HepG2 (cell line): ENCODE measurements around the gene LGALS7B. TPM values are rescaled to one million over a fixed set of nuclear protein-coding genes. Genes with fewer than 3 reads are reported as not detected.

ENCODE experiments used
- ATF1 ChIP-seq: IDR thresholded peaks from 2 replicates; pipeline ENCODE4 v1.6.1; 2016; ENCODE audit warnings: mild to moderate bottlenecking, control low read depth
- FOXM1 ChIP-seq: sonication (generic); formaldehyde crosslinking; IDR thresholded peaks from 2 replicates; pipeline ENCODE4 v1.5.0; 2020; ENCODE audit warnings: missing genetic modification reagents
- GABPB1 ChIP-seq: IDR thresholded peaks from 2 replicates; pipeline ENCODE4 v1.6.1; 2016; ENCODE audit warnings: mild to moderate bottlenecking, missing genetic modification reagents, moderate library complexity, missing compliant biosample characterization
- MED13 ChIP-seq: sonication (generic); formaldehyde crosslinking; IDR thresholded peaks from 2 replicates; pipeline ENCODE4 v1.5.0; 2020; ENCODE audit warnings: missing genetic modification reagents
- NFYB ChIP-seq: sonication (generic); formaldehyde crosslinking; IDR thresholded peaks from 2 replicates; pipeline ENCODE4 v1.4.0; 2020; ENCODE audit warnings: missing genetic modification reagents
- PRMT3 ChIP-seq: sonication (generic); formaldehyde crosslinking; IDR thresholded peaks from 2 replicates; pipeline ENCODE4 v1.8.1; 2022; ENCODE audit warnings: low read depth, mild to moderate bottlenecking, moderate library complexity, missing genetic modification reagents, borderline replicate concordance
- RAD51 ChIP-seq: fragments of 450-650 bp; IDR thresholded peaks from 2 replicates; pipeline ENCODE4 v1.6.1; 2016; ENCODE audit warnings: borderline replicate concordance
- RFX3 ChIP-seq: IDR thresholded peaks from 2 replicates; pipeline ENCODE4 v1.6.1; 2016; ENCODE audit warnings: missing biosample characterization, missing genetic modification reagents
- RNF219 ChIP-seq: sonication (generic); formaldehyde crosslinking; IDR thresholded peaks from 2 replicates; pipeline ENCODE4 v1.5.0; 2020; ENCODE audit warnings: mild to moderate bottlenecking, missing genetic modification reagents
- ZBTB26 ChIP-seq: IDR thresholded peaks from 2 replicates; pipeline ENCODE4 v1.6.1; 2016; ENCODE audit warnings: missing compliant biosample characterization, missing genetic modification reagents, borderline replicate concordance
- ZKSCAN1 ChIP-seq: fragments of 150-350 bp; IDR thresholded peaks from 2 replicates; pipeline ENCODE4 v1.6.1; 2014; ENCODE audit warnings: low read length
- ZNF121 ChIP-seq: sonication (generic); formaldehyde crosslinking; IDR thresholded peaks from 2 replicates; pipeline ENCODE4 v1.5.0; 2020; ENCODE audit warnings: mild to moderate bottlenecking, missing genetic modification reagents
- ZNF142 ChIP-seq: sonication (generic); formaldehyde crosslinking; IDR thresholded peaks from 2 replicates; pipeline ENCODE4 v1.4.0; 2020; ENCODE audit warnings: missing genetic modification reagents
- ZNF281 ChIP-seq: sonication (generic); formaldehyde crosslinking; IDR thresholded peaks from 2 replicates; pipeline ENCODE4 v1.4.0; 2020; ENCODE audit warnings: missing genetic modification reagents, borderline replicate concordance
- ZNF430 ChIP-seq: sonication (generic); formaldehyde crosslinking; IDR thresholded peaks from 2 replicates; pipeline ENCODE4 v1.9.0; 2021; ENCODE audit warnings: mild to moderate bottlenecking, missing genetic modification reagents
- ZSCAN29 ChIP-seq: sonication (generic); formaldehyde crosslinking; conservative IDR thresholded peaks from 2 replicates; pipeline ENCODE4 v1.4.0; 2020; ENCODE audit warnings: mild to moderate bottlenecking, missing genetic modification reagents
- polyA plus RNA-seq, 8 experiments: library from polyadenylated mRNA; depleted of rRNA in 3 of 8; stranded (reverse) in 7 of 8; unstranded in 1 of 8; fragments of >200 nt; fragmentation: Illumina TruSeq in 4 of 8; extraction: Trizol in 4 of 8; gene quantifications; 2 replicates each; pipeline versions ENCODE4 v1.2.1 to v1.2.3, GENCODE V29; 2011 to 2016; ENCODE audit warnings: low read depth in 4 of 8, missing spikeins in 1 of 8, mixed read lengths in 1 of 8; ENCODE audit not compliant: insufficient read depth in 1 of 8
- total RNA-seq, 5 experiments: library from RNA; depleted of rRNA; stranded (reverse); fragments of >200 nt; fragmentation: Illumina TruSeq; extraction: Trizol; gene quantifications; 2 replicates each; pipeline ENCODE4 v1.2.3, GENCODE V29; 2016; ENCODE audit warnings: low read depth in 1 of 5

Gene LGALS7B
- total and polyA plus RNA-seq, 2 of the 13 experiments (the other 11 are each of a cell fraction or from before 2014, with no cell fraction given), result 1.7 to 2.1 TPM

GRCh38 chr19:38831142-38831605, 42.2 kb downstream of the LGALS7B start (continued):
- TF ChIP-seq ZNF142 (CRISPR knock-in tag), result peak; percentile 59; the same call in 1 of the 2 replicates
- TF ChIP-seq RFX3 (CRISPR knock-in tag), result no peak
- no peak for TF ChIP-seq ZBTB26
- no peak for TF ChIP-seq GABPB1 (CRISPR knock-in tag)
- TF ChIP-seq RNF219 (CRISPR knock-in tag), result no peak
- no peak for TF ChIP-seq MED13 (CRISPR knock-in tag)
- no peak for TF ChIP-seq RAD51
- TF ChIP-seq ATF1 (CRISPR knock-in tag), result no peak; the same call in 1 of the 2 replicates
- no peak for TF ChIP-seq PRMT3 (CRISPR knock-in tag)
- TF ChIP-seq ZSCAN29 (CRISPR knock-in tag), result no peak; the same call in 1 of the 2 replicates
- TF ChIP-seq ZNF430 (CRISPR knock-in tag), result peak; percentile 87; the same call in 1 of the 2 replicates
- TF ChIP-seq NFYB (CRISPR knock-in tag), result no peak
- TF ChIP-seq ZNF281 (CRISPR knock-in tag), result 0 out of 2 replicates have a peak, but pooled peaks have one; percentile 9
- TF ChIP-seq ZNF121 (CRISPR knock-in tag), result no peak
- no peak for TF ChIP-seq FOXM1 (CRISPR knock-in tag)
- no peak for TF ChIP-seq ZKSCAN1
